GM12878 (cell line): ENCODE results near the gene STXBP1. TPM values are rescaled to one million over a fixed set of nuclear protein-coding genes. Genes with fewer than 3 reads are reported as not detected.

ENCODE experiments used
- ATAC-seq: fragments of 200-7000 bp; cut with Tn5 transposase; 3 replicates; pipeline ENCODE4 v1.9.1; 2020; ENCODE audit warnings: mild to moderate bottlenecking, moderate library complexity
- BruUV-seq: library from RNA; stranded (reverse); fragments of 400-500 nt; replicated peaks from 2 replicates; lab custom pipeline; 2021; lab: Mats Ljungman, UMichigan
- CTCF ChIA-PET: fragments of 300-600 bp; sonication (Branson Sonifier 250); formaldehyde crosslinking; extraction: SDS; loops from one replicate; lab custom pipeline; 2021; ENCODE audit warnings: inconsistent platforms; lab: Yijun Ruan, JAX
- POLR2A ChIA-PET: fragments of 350-600 bp; formaldehyde crosslinking; extraction: SDS; loops from one replicate; lab custom pipeline; 2021; ENCODE audit warnings: inconsistent platforms; lab: Charles Lee
- RAD21 ChIA-PET: fragments of 300-600 bp; sonication (Branson Sonifier 250); formaldehyde crosslinking; loops from one replicate; lab custom pipeline; 2023; ENCODE audit warnings: antibody characterized with exemption; ENCODE audit not compliant: unreplicated experiment; lab: Charles Lee
- SMC1A ChIA-PET: fragments of 300-600 bp; sonication (Branson Sonifier 250); formaldehyde crosslinking; loops from one replicate; lab custom pipeline; 2023; ENCODE audit not compliant: unreplicated experiment, uncharacterized antibody; lab: Charles Lee
- DNase-seq: peaks from one replicate; pipeline ENCODE4 v3.0.0-alpha.2; 2011; ENCODE audit warnings: low read depth, low spot score
- FAIRE-seq: peaks from 3 replicates; lab custom pipeline; 2011; peaks lifted over from hg19 to GRCh38; lab: Jason Lieb, UNC
- H2AFZ ChIP-seq: 2 replicates; pipeline ENCODE4 v1.6.0; 2011; ENCODE audit warnings: low read depth, low read length, control low read depth; ENCODE audit not compliant: control insufficient read depth
- H3K27ac ChIP-seq: 2 replicates; pipeline ENCODE4 v1.5.1; 2011; ENCODE audit warnings: control low read depth; ENCODE audit not compliant: control insufficient read depth, insufficient read depth
- H3K27me3 ChIP-seq, 2 experiments: replicated peaks in 1 of 2; 2 replicates each; pipeline versions ENCODE4 v1.6.0 to v1.6.1; 2011; ENCODE audit warnings: low read length in 1 of 2; ENCODE audit not compliant: control insufficient read depth in 2 of 2, insufficient read depth in 2 of 2
- H3K36me3 ChIP-seq, 2 experiments: 2 replicates each; pipeline ENCODE4 v1.5.1; 2011; ENCODE audit warnings: low read length in 1 of 2; ENCODE audit not compliant: control insufficient read depth in 2 of 2, insufficient read depth in 2 of 2
- H3K4me1 ChIP-seq: 2 replicates; pipeline ENCODE4 v1.6.1; 2011; ENCODE audit warnings: mild to moderate bottlenecking, low read length, moderate library complexity, mixed read lengths; ENCODE audit not compliant: control insufficient read depth, insufficient read depth
- H3K4me2 ChIP-seq: 2 replicates; pipeline ENCODE4 v1.6.0; 2011; ENCODE audit warnings: control low read depth; ENCODE audit not compliant: control insufficient read depth, insufficient read depth
- H3K4me3 ChIP-seq: fragments of 200-600 bp; sonication (generic); 2 replicates; pipeline ENCODE4 v1.5.1; 2016
- H3K79me2 ChIP-seq: 2 replicates; pipeline ENCODE4 v1.6.0; 2011; ENCODE audit warnings: low read length; ENCODE audit not compliant: control insufficient read depth, insufficient read depth
- H3K9ac ChIP-seq: 2 replicates; pipeline ENCODE4 v1.8.0; 2011; ENCODE audit warnings: low read length, control low read depth, mixed read lengths; ENCODE audit not compliant: control insufficient read depth, insufficient read depth
- H3K9me3 ChIP-seq: replicated peaks from 3 replicates; pipeline ENCODE4 v1.5.1; 2011; ENCODE audit warnings: mild to moderate bottlenecking, low read length; ENCODE audit not compliant: control insufficient read depth, insufficient read depth
- H4K20me1 ChIP-seq: 2 replicates; pipeline ENCODE4 v1.6.0; 2011; ENCODE audit not compliant: control insufficient read depth, insufficient read depth
- ATF7 ChIP-seq: fragments of 450-650 bp; IDR thresholded peaks from 2 replicates; pipeline ENCODE4 v1.6.1; 2016; ENCODE audit warnings: low read depth, mild to moderate bottlenecking
- CBX3 ChIP-seq: fragments of 200-600 bp; sonication (generic); IDR thresholded peaks from 2 replicates; pipeline ENCODE4 v1.6.1; 2016; ENCODE audit warnings: low read depth, borderline replicate concordance
- CBX5 ChIP-seq: sonication (generic); IDR thresholded peaks from 2 replicates; pipeline ENCODE4 v1.6.1; 2016; ENCODE audit warnings: low read depth, moderate library complexity, mild to moderate bottlenecking, inconsistent platforms
- HCFC1 ChIP-seq: fragments of 150-350 bp; IDR thresholded peaks from 2 replicates; pipeline ENCODE4 v1.6.1; 2014; ENCODE audit warnings: low read length
- NBN ChIP-seq: fragments of 450-650 bp; IDR thresholded peaks from 2 replicates; pipeline ENCODE4 v1.6.1; 2016
- NR2C1 ChIP-seq: fragments of 450-650 bp; IDR thresholded peaks from 2 replicates; pipeline ENCODE4 v1.6.1; 2017; ENCODE audit warnings: antibody characterized with exemption, mild to moderate bottlenecking, moderate library complexity
- PAX8 ChIP-seq: fragments of 450-650 bp; IDR thresholded peaks from 2 replicates; pipeline ENCODE4 v1.6.1; 2017; ENCODE audit warnings: mild to moderate bottlenecking, moderate library complexity
- RFX5 ChIP-seq: IDR thresholded peaks from 2 replicates; pipeline ENCODE4 v1.6.1; 2011; ENCODE audit warnings: low read depth, low read length, improper control_type of control experiment
- SREBF2 ChIP-seq: IDR thresholded peaks from 2 replicates; pipeline ENCODE4 v1.6.1; 2012; ENCODE audit warnings: mild to moderate bottlenecking, low read length
- WGBS: methylation state at CpG from one replicate; pipeline ENCODE4 v1.1.6; 2016; ENCODE audit warnings: low lambda C conversion rate; ENCODE audit not compliant: insufficient replicate concordance, insufficient coverage; ENCODE audit errors: missing lambda C conversion rate; 5-methylcytosine and 5-hydroxymethylcytosine counted together
- in situ Hi-C: fragments of 300-500 bp; cut with MboI; formaldehyde crosslinking; loops from 9 replicates; pipeline ENCODE4 v1.14.3; 2018; ENCODE audit warnings: mixed read lengths
- intact Hi-C: fragments of 100-400 bp; cut with micrococcal nuclease; formaldehyde crosslinking; loops from one replicate; pipeline ENCODE4 v1.14.2; 2022; ENCODE audit not compliant: unreplicated experiment
- polyA plus RNA-seq, 11 experiments: library from polyadenylated mRNA; depleted of rRNA in 4 of 11; unstranded in 6 of 11; stranded (reverse) in 5 of 11; fragments of >200 nt; fragmentation: Nextera tagmentation in 4 of 11; fragmentation: Illumina TruSeq in 1 of 11; extraction: Ambion mirVana in 4 of 11; extraction: Trizol in 1 of 11; gene quantifications; 1 replicate in 1 of 11; 2 replicates in 10 of 11; pipeline versions ENCODE4 v1.2.1 to v1.2.3, GENCODE V29; 2011 to 2016; ENCODE audit warnings: inconsistent platforms in 2 of 11, missing spikeins in 2 of 11, low read depth in 1 of 11
- total RNA-seq, 4 experiments: library from RNA; depleted of rRNA in 3 of 4; stranded (reverse); fragments of >200 nt in 3 of 4; fragmentation: Illumina TruSeq in 1 of 4; extraction: Trizol in 1 of 4; gene quantifications; 2 replicates each; pipeline versions ENCODE4 v1.2.1 to v1.2.3, GENCODE V29; 2013 to 2021
- TF ChIP-seq, protein P1 (sequence below): IDR thresholded peaks from 2 replicates; pipeline ENCODE4 v1.6.1; 2012; ENCODE audit warnings: mild to moderate bottlenecking, low read depth, low read length
- TF ChIP-seq, protein P2 (sequence below): fragments of 450-650 bp; IDR thresholded peaks from 2 replicates; pipeline ENCODE4 v1.6.1; 2017; ENCODE audit warnings: mild to moderate bottlenecking

Gene STXBP1
- total and polyA plus RNA-seq, 10 of the 15 experiments (the other 5 are each of a cell fraction or from before 2014, with no cell fraction given): 0.08 to 0.85 (median 0.31) TPM; not detected in 3

DNA sequence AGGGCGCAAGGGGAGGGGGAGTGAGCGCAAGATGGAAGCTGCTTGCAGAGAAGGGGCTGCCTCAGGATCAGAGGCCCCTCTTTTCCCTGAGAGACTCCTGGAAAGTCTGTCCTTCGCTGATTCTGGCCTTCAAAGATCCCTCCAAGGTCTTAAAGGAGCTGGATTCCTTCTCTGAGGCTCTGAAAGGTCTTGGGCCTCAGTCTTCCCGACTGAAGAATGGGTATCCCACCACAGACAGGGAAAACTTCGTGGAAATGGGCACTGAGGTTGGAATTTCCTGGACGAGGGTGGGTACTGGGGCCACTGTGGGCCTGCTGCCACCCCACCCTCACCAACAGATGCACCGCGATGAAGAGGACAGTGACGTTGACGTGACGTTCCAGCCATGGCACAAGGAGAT is 100.3 kb downstream of the STXBP1 start:
- no peak overlapping the region for H3K4me2 ChIP-seq
- no peaks in the 10 kb centered on the region; a peak in 1 of 4 replicates for H3K36me3 ChIP-seq
- H3K9ac ChIP-seq: no peak overlapping the region
- ChIA-PET SMC1A (no interaction called here), RAD21 (no interaction called here), POLR2A (no interaction called here), CTCF (interaction anchor here (1.1 kb wide), 1 partner anchor 198 kb away, joined by 3 read pairs; no protein-coding TSS in a partner anchor)
- 86% methylated on average over 11 of the region's 11 CpGs for WGBS
- no peak overlapping the region for H3K4me3 ChIP-seq
- H4K20me1 ChIP-seq: no peaks in the 10 kb centered on the region
- intact Hi-C loops: no loop called here
- in situ Hi-C loops: no loop called here
- no peaks in the 10 kb centered on the region; the same call in 2 of the 3 replicates for H3K9me3 ChIP-seq
- FAIRE-seq (no peak), ATAC-seq (no peak), DNase-seq (no peak)
- H3K27ac ChIP-seq: no peak overlapping the region
- H2AFZ ChIP-seq: no peak overlapping the region
- no TSS peak for BruUV-seq
- H3K79me2 ChIP-seq: no peaks in the 10 kb centered on the region
- no peaks in the 10 kb centered on the region for H3K27me3 ChIP-seq
- no peak for TF ChIP-seq PAX8
- peaks cover 6% of the 10 kb centered on the region; the same call in 1 of the 2 replicates for H3K4me1 ChIP-seq

DNA sequence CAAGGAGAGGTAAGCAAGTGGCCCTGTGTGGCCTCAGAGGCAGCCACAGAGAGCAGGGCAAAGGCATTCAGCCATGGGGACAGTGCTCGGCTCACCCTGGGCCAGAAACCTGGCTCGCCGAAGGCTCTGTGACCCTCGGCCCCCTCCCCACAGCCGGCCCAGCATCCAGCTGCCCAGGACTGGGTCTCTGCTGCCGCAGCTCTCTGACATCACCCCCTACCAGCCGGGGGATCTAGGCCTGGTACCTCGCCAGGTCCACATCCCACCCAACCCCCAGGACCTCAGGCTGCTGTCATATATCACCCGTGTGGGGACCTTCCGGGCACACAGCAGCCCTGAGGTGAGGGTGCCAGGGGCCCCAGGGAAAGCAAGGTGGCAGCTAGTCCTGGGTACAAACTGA is 100.8 kb downstream of the STXBP1 start:
- peaks cover 6% of the 10 kb centered on the region; the same call in 1 of the 2 replicates for H3K4me1 ChIP-seq
- H4K20me1 ChIP-seq: no peaks in the 10 kb centered on the region
- H2AFZ ChIP-seq: no peak overlapping the region
- BruUV-seq: no TSS peak
- POLR2A ChIA-PET: no interaction called here
- no peaks in the 10 kb centered on the region for H3K79me2 ChIP-seq
- in situ Hi-C loops (no loop called here), intact Hi-C loops (no loop called here)
- 80% methylated on average over 10 of the region's 10 CpGs for WGBS
- no peaks in the 10 kb centered on the region; a peak in 1 of 4 replicates for H3K36me3 ChIP-seq
- DNase-seq (no peak), FAIRE-seq (no peak), ATAC-seq (no peak)
- SMC1A ChIA-PET: no interaction called here
- H3K27ac ChIP-seq: no peak overlapping the region
- H3K9ac ChIP-seq: no peak overlapping the region
- TF ChIP-seq NR2C1 (no peak), ATF7 (no peak), RFX5 (no peak), HCFC1 (no peak), NBN (no peak), CBX3 (no peak), CBX5 (no peak), SREBF2 (no peak)
- TF ChIP-seq, protein P1, sequence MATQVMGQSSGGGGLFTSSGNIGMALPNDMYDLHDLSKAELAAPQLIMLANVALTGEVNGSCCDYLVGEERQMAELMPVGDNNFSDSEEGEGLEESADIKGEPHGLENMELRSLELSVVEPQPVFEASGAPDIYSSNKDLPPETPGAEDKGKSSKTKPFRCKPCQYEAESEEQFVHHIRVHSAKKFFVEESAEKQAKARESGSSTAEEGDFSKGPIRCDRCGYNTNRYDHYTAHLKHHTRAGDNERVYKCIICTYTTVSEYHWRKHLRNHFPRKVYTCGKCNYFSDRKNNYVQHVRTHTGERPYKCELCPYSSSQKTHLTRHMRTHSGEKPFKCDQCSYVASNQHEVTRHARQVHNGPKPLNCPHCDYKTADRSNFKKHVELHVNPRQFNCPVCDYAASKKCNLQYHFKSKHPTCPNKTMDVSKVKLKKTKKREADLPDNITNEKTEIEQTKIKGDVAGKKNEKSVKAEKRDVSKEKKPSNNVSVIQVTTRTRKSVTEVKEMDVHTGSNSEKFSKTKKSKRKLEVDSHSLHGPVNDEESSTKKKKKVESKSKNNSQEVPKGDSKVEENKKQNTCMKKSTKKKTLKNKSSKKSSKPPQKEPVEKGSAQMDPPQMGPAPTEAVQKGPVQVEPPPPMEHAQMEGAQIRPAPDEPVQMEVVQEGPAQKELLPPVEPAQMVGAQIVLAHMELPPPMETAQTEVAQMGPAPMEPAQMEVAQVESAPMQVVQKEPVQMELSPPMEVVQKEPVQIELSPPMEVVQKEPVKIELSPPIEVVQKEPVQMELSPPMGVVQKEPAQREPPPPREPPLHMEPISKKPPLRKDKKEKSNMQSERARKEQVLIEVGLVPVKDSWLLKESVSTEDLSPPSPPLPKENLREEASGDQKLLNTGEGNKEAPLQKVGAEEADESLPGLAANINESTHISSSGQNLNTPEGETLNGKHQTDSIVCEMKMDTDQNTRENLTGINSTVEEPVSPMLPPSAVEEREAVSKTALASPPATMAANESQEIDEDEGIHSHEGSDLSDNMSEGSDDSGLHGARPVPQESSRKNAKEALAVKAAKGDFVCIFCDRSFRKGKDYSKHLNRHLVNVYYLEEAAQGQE: no peak
- TF ChIP-seq, protein P2, sequence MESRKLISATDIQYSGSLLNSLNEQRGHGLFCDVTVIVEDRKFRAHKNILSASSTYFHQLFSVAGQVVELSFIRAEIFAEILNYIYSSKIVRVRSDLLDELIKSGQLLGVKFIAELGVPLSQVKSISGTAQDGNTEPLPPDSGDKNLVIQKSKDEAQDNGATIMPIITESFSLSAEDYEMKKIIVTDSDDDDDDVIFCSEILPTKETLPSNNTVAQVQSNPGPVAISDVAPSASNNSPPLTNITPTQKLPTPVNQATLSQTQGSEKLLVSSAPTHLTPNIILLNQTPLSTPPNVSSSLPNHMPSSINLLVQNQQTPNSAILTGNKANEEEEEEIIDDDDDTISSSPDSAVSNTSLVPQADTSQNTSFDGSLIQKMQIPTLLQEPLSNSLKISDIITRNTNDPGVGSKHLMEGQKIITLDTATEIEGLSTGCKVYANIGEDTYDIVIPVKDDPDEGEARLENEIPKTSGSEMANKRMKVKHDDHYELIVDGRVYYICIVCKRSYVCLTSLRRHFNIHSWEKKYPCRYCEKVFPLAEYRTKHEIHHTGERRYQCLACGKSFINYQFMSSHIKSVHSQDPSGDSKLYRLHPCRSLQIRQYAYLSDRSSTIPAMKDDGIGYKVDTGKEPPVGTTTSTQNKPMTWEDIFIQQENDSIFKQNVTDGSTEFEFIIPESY: no peak
- no peak overlapping the region for H3K4me3 ChIP-seq
- H3K9me3 ChIP-seq: no peaks in the 10 kb centered on the region; the same call in 2 of the 3 replicates
- no peaks in the 10 kb centered on the region for H3K27me3 ChIP-seq
- RAD21 ChIA-PET: no interaction called here
- CTCF ChIA-PET: no interaction called here
- H3K4me2 ChIP-seq: no peak overlapping the region
